SIG-M5 treated with dmso at 0.1 percent for 504 hours (cell line): Measurements from ENCODE around the gene BLCAP.
"Not testable (repeated sequence)": the region's sequence is repeated elsewhere in the genome, so short reads cannot be mapped to it uniquely, and the experiment has no call there.

Experiments used
- DNase-seq: peaks from one replicate; lab custom pipeline; 2025; ENCODE audit not compliant: unreplicated experiment; lab: John Stamatoyannopoulos, UW

The BLCAP gene

DNA sequence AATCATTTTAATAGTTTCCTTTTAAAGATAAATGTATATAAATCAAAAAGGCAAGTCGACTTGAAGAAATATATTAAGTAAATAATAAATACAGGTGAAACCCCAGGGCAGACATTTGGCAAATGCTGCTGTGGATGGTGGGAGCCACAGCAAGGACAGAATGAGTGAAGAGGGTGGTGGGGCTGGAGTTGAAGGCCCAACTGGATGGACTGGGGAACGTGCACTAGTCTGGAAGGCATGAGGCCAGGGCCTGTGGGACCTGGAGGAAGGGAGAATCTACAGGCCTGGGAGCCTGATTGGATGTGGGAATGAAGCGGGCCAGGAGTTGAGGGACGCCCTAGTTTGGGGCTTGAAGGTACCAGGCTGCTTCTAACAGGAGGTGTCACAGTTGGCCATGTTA lies 30.6 kb upstream of the BLCAP start:
- no peak for DNase-seq

DNA sequence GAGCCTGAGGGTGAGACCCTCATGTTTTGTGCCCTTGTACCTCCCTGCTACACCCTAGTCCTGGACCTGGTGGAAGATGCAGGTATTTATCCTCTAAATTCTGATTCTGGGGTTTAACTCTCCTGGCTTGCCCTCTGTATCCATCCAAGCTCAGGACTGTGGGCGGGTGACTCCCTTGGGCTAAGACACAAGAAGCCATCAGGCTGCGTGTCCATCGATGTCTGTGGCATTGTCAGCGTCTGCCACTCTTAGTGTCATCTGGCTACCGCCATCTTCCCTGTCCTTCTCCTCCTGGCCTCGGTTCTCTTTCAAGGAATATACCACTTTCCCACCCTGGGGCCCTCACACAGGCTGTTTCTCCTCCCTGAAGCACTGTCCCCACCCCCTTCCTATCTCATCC lies 28.9 kb upstream of the BLCAP start:
- DNase-seq = no peak

DNA sequence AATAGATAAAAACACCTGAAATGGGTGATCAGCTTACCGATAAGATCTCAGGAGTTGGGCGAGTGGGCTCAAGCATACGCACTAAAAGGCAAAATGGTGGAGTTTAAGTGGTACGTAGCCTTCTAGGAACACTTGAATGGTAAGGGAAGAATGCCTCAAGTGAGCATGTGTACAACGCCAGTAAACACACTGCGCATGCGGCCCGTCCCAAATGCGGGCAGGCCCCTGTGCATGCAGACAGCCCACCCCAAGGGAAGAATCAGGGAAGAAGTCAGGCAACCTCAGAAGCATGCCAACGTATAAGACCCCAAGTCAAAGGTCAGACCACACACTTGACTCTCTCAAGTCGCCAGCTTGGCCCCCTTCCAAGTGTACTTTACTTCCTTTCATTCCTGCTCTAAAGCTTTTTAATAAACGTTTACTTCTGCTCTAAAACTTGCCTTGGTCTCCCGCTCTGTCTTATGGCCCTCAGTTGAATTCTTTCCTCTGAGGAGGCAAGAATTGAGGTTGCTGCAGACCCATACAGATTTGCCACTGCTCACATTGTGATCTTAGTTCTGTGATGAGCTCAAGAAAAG lies 27.1 kb upstream of the BLCAP start:
- DNase-seq = not testable (repeated sequence)

- DNase-seq = no peak
Measured at GRCh38 chr20:37552415-37552814, 24.7 kb upstream of the BLCAP start.

DNA sequence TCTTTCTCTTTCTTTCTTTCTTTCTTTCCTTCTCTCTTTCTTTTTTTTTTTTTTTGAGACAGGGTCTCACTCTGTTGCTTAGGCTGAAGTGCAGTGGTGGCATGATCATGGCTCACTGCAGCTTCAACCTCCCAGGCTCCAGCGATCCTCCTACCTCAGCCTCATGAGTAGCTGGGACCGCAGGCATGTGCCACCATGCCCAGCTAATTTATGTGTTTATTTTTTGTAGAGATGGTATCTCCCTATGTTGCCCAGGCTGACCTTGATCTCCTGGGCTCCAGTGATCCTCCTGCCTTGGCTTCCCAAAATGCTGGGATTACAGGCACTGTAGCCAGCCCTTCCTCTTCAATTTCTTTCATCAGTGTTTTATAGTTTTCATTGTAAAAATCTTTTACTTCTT lies 24.0 kb upstream of the BLCAP start:
- not testable (repeated sequence) for DNase-seq

GRCh38 chr20:37550101-37550920 lies 22.6 kb upstream of the BLCAP start:
- not testable (repeated sequence) for DNase-seq

- DNase-seq = no peak
Measured at GRCh38 chr20:37547912-37548311, 20.2 kb upstream of the BLCAP start.

GRCh38 chr20:37545516-37545915 lies 17.8 kb upstream of the BLCAP start:
- DNase-seq = no peak

DNA sequence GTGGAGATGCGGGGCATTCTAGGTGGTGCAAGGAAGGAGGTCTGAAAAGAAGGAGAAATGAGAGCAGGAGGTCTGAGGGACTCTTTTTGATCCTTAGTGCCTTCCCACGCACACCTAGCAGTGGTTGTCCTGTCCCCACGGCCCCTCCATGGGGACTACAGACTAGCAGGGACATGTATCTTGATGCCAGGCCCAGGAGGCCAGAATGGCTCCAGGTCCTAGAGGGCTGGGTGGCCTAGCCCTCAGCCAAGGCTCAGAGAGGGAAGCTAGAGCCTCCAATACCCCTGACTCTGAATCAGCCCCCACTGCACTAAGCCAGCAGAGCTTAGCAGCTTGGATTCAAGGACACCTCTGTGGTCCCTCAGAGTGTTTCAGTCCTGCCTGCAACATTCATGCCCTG lies 16.7 kb upstream of the BLCAP start:
- no peak for DNase-seq

DNA sequence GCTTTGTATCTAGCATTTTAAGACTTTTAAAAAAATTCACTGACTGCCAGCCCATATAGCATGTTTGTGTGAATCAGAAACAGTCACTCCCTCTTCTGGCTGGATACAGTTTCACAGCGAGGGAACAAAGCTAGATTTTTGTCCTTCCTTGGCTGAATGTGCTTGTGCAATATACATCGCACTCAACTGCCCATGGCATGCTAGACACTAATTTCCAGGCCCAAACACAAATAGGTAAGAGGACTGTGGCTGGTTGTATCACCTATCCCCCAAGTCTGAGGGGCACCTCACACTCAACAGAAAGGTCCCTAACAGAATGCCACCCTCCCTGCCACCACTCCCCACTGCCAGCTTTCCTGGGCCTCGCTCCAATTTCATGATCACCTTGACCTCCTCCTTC lies 16.2 kb upstream of the BLCAP start:
- DNase-seq = peak; percentile 49

DNA sequence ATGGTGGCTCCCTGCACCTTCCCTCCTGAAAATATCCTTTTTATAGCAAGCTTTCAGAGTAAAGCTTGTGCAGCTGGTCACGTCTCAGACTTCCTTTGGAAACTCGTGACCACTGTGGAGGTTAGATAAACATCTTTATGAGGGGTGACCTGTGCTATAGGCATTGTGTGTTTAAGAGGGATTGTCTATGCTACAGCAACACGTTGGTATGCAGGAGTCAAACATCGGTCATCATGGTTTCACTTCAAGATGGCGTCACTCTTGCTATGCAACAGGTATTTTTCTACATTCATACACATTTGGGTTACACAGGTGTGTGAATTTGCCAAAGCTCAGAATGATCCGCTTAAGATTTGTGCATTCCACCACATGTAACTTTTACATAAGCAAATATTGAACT lies 14.6 kb upstream of the BLCAP start:
- DNase-seq = peak; percentile 29

- DNase-seq = no peak
Measured at GRCh38 chr20:37541326-37541725, 13.7 kb upstream of the BLCAP start.

- not testable (repeated sequence) for DNase-seq
Measured at GRCh38 chr20:37540838-37541237, 13.2 kb upstream of the BLCAP start.

DNA sequence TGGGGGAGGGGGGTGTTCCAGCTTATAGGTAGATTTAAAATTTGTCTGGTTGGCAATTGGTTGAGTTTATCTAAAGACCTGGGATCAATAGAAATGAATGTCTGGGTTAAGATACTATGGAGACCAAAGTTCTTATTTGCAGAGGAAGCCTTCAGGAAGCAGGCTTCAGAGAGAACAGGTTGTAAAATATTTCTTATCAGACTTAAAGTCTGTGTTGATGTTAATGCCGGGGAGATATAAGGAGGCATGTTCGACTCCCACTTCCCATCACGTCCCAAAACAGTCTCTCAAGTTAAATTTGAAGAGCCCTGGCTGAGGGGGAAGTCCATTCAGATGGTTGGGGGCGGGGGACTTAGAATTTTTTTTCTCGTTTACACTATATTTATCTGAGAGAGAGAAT lies 12.3 kb upstream of the BLCAP start:
- DNase-seq = no peak

GRCh38 chr20:37539424-37539823 lies 11.7 kb upstream of the BLCAP start:
- no peak for DNase-seq

GRCh38 chr20:37538003-37538402 lies 10.3 kb upstream of the BLCAP start:
- peak; percentile 79 for DNase-seq

GRCh38 chr20:37537505-37537904 lies 9.8 kb upstream of the BLCAP start:
- no peak for DNase-seq

GRCh38 chr20:37535443-37536132 lies 7.9 kb upstream of the BLCAP start:
- DNase-seq = no peak

GRCh38 chr20:37534401-37535157 lies 6.9 kb upstream of the BLCAP start:
- peak; percentile 86 for DNase-seq

DNA sequence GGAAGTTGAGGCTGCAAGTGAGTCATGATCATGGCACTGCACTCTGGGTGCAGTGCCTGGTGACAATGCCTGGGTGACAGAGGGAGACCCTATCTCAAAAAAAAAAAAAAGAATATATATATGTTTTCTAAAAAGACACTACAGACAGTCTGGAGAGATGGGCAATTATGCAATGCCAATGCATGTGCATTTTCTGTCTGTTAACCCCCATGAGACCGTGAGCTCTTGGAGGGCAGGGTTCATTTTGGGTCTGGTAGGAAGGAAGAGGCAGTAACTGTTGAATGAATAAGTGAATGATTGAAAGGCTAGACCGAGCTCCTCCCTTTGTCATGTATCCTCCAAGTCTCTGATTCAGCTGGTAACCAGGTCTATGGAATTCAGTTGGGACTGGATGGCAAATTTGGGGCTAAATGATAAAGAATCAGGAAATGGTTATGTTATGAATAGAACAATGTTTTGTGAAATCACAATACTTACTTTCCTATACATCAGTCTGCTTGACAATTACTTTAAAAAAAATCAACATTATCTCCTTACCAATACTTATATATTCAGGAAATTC lies 5.6 kb upstream of the BLCAP start:
- no peak for DNase-seq

DNA sequence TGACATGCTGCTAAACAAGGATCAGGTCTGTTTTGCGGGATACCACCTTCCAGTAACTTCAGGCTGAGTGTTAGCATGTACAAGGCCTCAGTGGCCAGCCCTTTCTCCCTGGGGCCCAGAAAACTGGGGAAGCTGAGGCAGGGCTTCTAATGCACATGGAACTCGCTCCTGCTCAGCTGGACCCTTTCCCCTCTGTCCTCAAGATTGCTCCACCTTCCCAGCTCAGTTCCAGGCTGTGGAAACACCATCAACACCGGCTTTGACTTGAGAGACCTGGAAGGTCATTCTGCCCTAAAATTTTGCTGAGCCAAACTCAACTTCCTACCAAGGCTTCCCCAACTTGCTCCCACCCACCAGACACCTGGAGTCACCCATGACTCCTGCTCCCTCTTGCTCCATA lies 4.2 kb upstream of the BLCAP start:
- no peak for DNase-seq
